ENCODE data around the gene PDCL2. TPM values are rescaled to one million over a fixed set of nuclear protein-coding genes. Genes with fewer than 3 reads are reported as not detected.
"Not testable (repeated sequence)": the region's sequence is repeated elsewhere in the genome, so short reads cannot be mapped to it uniquely, and the experiment has no call there.

The PDCL2 gene
- total RNA-seq, 1 experiment from 2014 or later, result not detected

DNA sequence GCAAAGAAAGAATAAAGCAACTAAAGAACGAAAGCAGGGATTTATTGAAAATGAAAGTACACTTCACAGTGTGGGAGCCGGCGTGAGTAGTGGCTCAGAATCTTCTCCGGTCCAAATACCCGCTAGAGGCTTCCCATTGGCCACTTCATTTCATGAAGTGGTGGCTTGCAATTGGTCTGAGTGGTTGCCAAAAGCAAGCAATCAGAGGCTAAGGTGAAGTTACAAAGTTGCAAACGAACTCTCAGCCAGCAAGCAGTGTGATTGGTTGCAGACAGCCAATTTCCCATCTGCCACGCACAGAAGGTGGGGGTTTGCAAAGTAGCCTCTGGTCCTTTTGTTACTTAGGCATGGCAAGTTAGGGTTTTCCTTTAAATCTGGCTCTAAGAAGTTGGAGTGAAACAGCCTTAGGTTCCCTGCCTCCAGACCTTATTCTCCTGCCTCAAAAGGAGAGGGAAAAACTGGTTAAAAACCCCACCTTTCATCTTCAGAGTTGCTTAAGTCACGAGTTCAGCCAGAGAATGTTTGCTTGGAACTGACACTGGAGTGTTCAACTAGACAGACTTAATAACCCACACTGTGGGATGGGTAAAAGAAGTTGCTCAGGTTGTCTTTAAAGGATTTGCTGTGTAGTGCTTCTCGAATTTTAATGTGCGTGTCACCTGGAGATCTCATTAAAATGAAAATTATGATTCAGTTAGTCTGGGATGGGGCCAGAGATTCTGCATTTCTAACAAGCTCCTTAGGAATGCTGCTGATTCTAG lies 38.4 kb downstream of the PDCL2 start:
- H3K36me3 Mint-ChIP-seq (ENCODE audit: insufficient read depth in 1 of 3, low read depth in 3 of 3), result peaks cover 0 to 4% (median 0%) of the 10 kb centered on the region in 3 experiments; a peak in 3 of 7 replicates
- H2BK15ac ChIP-seq (ENCODE audit: low read depth, low read length), result no peak overlapping the region
- TF ChIP-seq, protein P1, sequence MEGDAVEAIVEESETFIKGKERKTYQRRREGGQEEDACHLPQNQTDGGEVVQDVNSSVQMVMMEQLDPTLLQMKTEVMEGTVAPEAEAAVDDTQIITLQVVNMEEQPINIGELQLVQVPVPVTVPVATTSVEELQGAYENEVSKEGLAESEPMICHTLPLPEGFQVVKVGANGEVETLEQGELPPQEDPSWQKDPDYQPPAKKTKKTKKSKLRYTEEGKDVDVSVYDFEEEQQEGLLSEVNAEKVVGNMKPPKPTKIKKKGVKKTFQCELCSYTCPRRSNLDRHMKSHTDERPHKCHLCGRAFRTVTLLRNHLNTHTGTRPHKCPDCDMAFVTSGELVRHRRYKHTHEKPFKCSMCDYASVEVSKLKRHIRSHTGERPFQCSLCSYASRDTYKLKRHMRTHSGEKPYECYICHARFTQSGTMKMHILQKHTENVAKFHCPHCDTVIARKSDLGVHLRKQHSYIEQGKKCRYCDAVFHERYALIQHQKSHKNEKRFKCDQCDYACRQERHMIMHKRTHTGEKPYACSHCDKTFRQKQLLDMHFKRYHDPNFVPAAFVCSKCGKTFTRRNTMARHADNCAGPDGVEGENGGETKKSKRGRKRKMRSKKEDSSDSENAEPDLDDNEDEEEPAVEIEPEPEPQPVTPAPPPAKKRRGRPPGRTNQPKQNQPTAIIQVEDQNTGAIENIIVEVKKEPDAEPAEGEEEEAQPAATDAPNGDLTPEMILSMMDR (conservative IDR thresholded peaks at IDR 0.05), result no peak
- no peak overlapping the region for H2BK120ac ChIP-seq (ENCODE audit: low read depth, low read length, poor library complexity, severe bottlenecking)
- H3K4me2 ChIP-seq (ENCODE audit: insufficient read depth, insufficient read length, low read length), result no peak overlapping the region
- H3K27ac Mint-ChIP-seq, result peak overlapping the region in 1 of 3 experiments; percentile 69; a peak in 2 of 7 replicates
- no peak overlapping the region for H4K5ac ChIP-seq (ENCODE audit: insufficient read length, low read depth, low read length)
- peaks cover 11 to 24% of the 10 kb centered on the region in 2 experiments for H3K4me1 Mint-ChIP-seq
- no peak overlapping the region for H4K91ac ChIP-seq (ENCODE audit: insufficient read length, low read depth, low read length)
- H3K27me3 ChIP-seq (ENCODE audit: insufficient read depth, low read length), result no peaks in the 10 kb centered on the region
- no peak overlapping the region for H3K9ac ChIP-seq (ENCODE audit: extremely low read depth, insufficient read length, low read length)
- peaks cover 2% of the 10 kb centered on the region; the same call in 1 of the 2 replicates for H3K4me1 ChIP-seq (ENCODE audit: insufficient read depth, low read length)
- no peak overlapping the region for H4K8ac ChIP-seq (replicated peaks; ENCODE audit: insufficient read length, low read depth, low read length)
- no peak overlapping the region for H2BK12ac ChIP-seq (ENCODE audit: insufficient read length, low read depth, low read length)
- peaks cover 0 to 3% of the 10 kb centered on the region in 2 experiments; a peak in 1 of 5 replicates for H3K9me3 Mint-ChIP-seq
- no peak overlapping the region for H3K56ac ChIP-seq (ENCODE audit: insufficient read length, low read depth, low read length)
- no peaks in the 10 kb centered on the region for H3K9me3 ChIP-seq (ENCODE audit: control insufficient read depth, low read depth, low read length)
- H3K79me2 ChIP-seq (ENCODE audit: insufficient read depth, low read length), result no peaks in the 10 kb centered on the region
- H2BK5ac ChIP-seq (ENCODE audit: insufficient read length, low read length), result no peak overlapping the region
- no peaks in the 10 kb centered on the region for H3K27me3 Mint-ChIP-seq (ENCODE audit: low read depth)
- DNase-seq, result peak; percentile 62
- no CpG with 5 or more reads among the region's 10 CpGs for WGBS (ENCODE audit: extremely low coverage, insufficient read length, low lambda C conversion rate)
- H2AK5ac ChIP-seq (ENCODE audit: insufficient read length, low read length), result no peak overlapping the region
- H3K4ac ChIP-seq (ENCODE audit: low read depth, low read length), result no peak overlapping the region
- H3K23ac ChIP-seq (ENCODE audit: insufficient read length, low read depth, low read length), result no peak overlapping the region
- H3K14ac ChIP-seq (ENCODE audit: insufficient read depth, low read length), result no peak overlapping the region
- H3K4me3 Mint-ChIP-seq, result no peak overlapping the region
- no peak overlapping the region for H3K27ac ChIP-seq (ENCODE audit: insufficient read length, low read depth, low read length)
- no peak overlapping the region for H2BK20ac ChIP-seq (ENCODE audit: low read depth, low read length, poor library complexity, severe bottlenecking)
- H3T11ph ChIP-seq (ENCODE audit: low read length), result no peak overlapping the region
- H4K20me1 ChIP-seq (ENCODE audit: control insufficient read depth, insufficient read depth, insufficient read length), result no peaks in the 10 kb centered on the region
- peak overlapping the region; percentile 84 for H2AFZ ChIP-seq (ENCODE audit: low read length)
- no peak overlapping the region for H3K18ac ChIP-seq (ENCODE audit: insufficient read length, low read depth, low read length)
- no peaks in the 10 kb centered on the region for H3K23me2 ChIP-seq (ENCODE audit: insufficient read length, low read depth, low read length, poor library complexity, severe bottlenecking)
- no peaks in the 10 kb centered on the region for H3K79me1 ChIP-seq (ENCODE audit: insufficient read depth, low read depth, low read length, poor library complexity, severe bottlenecking)

DNA sequence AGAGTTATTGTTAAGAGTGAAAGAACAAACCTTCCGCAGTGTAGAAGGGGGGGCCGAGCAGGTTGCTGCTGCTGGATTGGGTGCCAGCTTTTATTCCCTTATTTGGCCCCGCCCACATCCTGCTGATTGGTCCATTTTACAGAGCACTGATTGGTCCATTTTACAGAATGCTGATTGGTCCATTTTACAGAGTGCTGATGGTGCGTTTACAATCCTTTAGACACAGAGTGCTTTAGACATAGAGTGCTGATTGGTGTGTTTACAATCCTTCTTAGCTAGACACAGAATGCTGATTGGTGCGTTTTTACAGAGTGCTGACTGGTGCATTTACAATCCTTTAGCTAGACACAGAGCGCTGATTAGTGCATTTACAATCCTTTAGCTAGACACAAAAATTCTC lies 40.1 kb downstream of the PDCL2 start:
- not testable (repeated sequence) for H3K36me3 Mint-ChIP-seq (ENCODE audit: insufficient read depth in 1 of 3, low read depth in 3 of 3); H3K4me3 Mint-ChIP-seq; H3K9me3 Mint-ChIP-seq; H3K27ac ChIP-seq (ENCODE audit: insufficient read length, low read depth, low read length); H4K20me1 ChIP-seq (ENCODE audit: control insufficient read depth, insufficient read depth, insufficient read length); H3K14ac ChIP-seq (ENCODE audit: insufficient read depth, low read length); H3K4me2 ChIP-seq (ENCODE audit: insufficient read depth, insufficient read length, low read length); H3K23ac ChIP-seq (ENCODE audit: insufficient read length, low read depth, low read length); H4K91ac ChIP-seq (ENCODE audit: insufficient read length, low read depth, low read length); H3K9me3 ChIP-seq (ENCODE audit: control insufficient read depth, low read depth, low read length); H3K27me3 ChIP-seq (ENCODE audit: insufficient read depth, low read length); H3K4ac ChIP-seq (ENCODE audit: low read depth, low read length); H2AFZ ChIP-seq (ENCODE audit: low read length); H3T11ph ChIP-seq (ENCODE audit: low read length); H2AK5ac ChIP-seq (ENCODE audit: insufficient read length, low read length); H3K56ac ChIP-seq (ENCODE audit: insufficient read length, low read depth, low read length); H3K23me2 ChIP-seq (ENCODE audit: insufficient read length, low read depth, low read length, poor library complexity, severe bottlenecking); H2BK120ac ChIP-seq (ENCODE audit: low read depth, low read length, poor library complexity, severe bottlenecking); H2BK15ac ChIP-seq (ENCODE audit: low read depth, low read length); H3K27me3 Mint-ChIP-seq (ENCODE audit: low read depth); H2BK12ac ChIP-seq (ENCODE audit: insufficient read length, low read depth, low read length); H3K79me1 ChIP-seq (ENCODE audit: insufficient read depth, low read depth, low read length, poor library complexity, severe bottlenecking); H4K8ac ChIP-seq (replicated peaks; ENCODE audit: insufficient read length, low read depth, low read length); H3K18ac ChIP-seq (ENCODE audit: insufficient read length, low read depth, low read length); H3K27ac Mint-ChIP-seq; H3K4me1 ChIP-seq (ENCODE audit: insufficient read depth, low read length); H2BK5ac ChIP-seq (ENCODE audit: insufficient read length, low read length); DNase-seq; H4K5ac ChIP-seq (ENCODE audit: insufficient read length, low read depth, low read length); H3K79me2 ChIP-seq (ENCODE audit: insufficient read depth, low read length); H3K9ac ChIP-seq (ENCODE audit: extremely low read depth, insufficient read length, low read length); H2BK20ac ChIP-seq (ENCODE audit: low read depth, low read length, poor library complexity, severe bottlenecking)
- WGBS (ENCODE audit: extremely low coverage, insufficient read length, low lambda C conversion rate), result no CpG with 5 or more reads among the region's 6 CpGs
- H3K4me1 Mint-ChIP-seq, result peaks cover 24 to 37% of the 10 kb centered on the region in 2 experiments
